Erythroblast (primary cell): Measurements from ENCODE around the gene CD248.

Experiments used
- GATA1 ChIP-seq: IDR thresholded peaks from 2 replicates; pipeline ENCODE4 v1.6.1; 2011; ENCODE audit warnings: low read depth, mild to moderate bottlenecking, control low read depth, low read length, moderate library complexity
- POLR2A ChIP-seq: IDR thresholded peaks from 2 replicates; pipeline ENCODE4 v1.6.1; 2011; ENCODE audit warnings: mild to moderate bottlenecking, low read length

DNA sequence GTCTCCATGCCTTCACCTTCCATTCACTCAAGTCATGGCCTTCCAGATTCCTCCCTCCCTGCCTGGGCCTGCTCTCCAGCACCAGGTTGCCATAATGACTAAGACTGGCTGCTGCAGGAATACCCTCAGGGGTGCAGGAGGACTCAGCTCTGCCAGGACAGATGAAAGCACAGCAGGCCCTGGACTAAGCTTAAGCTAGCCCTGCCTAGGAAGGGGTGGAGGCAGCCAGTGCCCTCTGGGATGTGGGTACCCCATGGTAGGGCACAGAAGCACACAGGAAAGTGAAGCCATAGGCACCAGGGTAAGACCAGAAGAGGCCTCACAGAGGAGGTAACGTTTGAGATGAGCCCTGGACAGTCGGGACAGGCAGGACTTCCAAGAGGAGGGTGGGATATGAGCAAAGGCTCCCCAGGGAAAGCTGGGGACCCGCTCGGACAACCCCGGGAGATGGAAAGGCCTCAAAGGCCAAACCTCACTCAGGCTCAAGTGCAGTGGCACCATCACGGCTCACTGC lies 22.4 kb upstream of the CD248 start:
- TF ChIP-seq POLR2A (no peak), GATA1 (no peak)
